Eye (tissue), 1 donor: ENCODE data around the gene KPNB1.
A peak's percentile ranks its signal among the peaks of the same experiment; 100 is the strongest.
"Not testable (repeated sequence)": the region's sequence is repeated elsewhere in the genome, so short reads cannot be mapped to it uniquely, and the experiment has no call there.

ENCODE experiments used
- DNase-seq: peaks from one replicate; pipeline ENCODE4 v3.0.0-alpha.2; 2015

The KPNB1 gene

GRCh38 chr17:47682727-47683126 is 33.0 kb downstream of the KPNB1 start:
- not testable (repeated sequence) for DNase-seq

DNA sequence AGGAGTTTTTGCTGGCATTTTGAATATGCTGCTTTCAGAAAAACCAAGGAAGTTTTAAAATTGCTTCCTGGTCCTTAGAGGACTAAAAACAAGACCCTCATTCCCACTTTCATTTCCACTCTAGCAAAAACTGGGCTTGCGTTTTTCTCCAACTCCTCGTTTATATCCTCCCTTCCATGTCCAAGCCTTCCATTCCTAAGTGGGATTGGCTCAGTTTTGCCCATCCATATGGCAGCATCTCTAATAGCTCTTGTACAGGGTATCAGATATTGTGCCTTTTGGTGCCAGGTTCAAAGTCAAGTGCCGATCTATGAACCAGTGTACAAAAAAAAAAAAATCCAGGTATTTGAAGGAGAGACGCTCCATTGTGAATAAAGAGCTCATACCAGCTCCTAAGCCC is 34.3 kb downstream of the KPNB1 start:
- DNase-seq = no peak

DNA sequence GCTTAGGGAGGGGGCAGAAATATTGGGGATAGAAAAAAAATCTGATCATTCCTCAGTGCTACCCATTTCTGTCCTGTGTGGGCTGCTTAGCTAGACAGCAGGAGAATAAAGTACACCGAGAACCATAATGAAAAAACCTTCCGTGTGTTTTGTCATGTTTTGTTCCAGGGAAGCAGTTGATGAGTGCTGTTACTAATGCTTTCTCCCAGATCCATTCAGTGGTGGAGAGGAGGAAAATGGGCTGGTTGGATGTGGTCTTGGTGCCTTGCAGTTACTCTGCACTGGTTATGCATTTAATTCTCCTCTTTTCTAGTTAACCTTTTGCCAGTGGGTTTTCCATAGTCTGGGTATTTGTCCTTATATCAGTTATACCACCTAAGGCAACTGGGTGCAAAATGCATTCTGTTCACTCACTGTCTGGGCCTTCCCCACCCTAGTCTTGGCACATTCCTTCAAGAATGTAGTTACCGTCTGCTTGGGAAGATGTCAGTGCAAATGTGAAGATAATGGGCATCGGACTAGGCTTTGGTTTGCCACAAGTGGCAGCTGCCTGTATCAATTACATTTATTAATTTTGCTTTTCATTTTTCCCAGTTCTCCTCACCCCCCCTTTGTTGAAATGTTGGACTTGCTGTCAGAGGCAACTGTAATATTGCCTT is 34.9 kb downstream of the KPNB1 start:
- DNase-seq = no peak

DNA sequence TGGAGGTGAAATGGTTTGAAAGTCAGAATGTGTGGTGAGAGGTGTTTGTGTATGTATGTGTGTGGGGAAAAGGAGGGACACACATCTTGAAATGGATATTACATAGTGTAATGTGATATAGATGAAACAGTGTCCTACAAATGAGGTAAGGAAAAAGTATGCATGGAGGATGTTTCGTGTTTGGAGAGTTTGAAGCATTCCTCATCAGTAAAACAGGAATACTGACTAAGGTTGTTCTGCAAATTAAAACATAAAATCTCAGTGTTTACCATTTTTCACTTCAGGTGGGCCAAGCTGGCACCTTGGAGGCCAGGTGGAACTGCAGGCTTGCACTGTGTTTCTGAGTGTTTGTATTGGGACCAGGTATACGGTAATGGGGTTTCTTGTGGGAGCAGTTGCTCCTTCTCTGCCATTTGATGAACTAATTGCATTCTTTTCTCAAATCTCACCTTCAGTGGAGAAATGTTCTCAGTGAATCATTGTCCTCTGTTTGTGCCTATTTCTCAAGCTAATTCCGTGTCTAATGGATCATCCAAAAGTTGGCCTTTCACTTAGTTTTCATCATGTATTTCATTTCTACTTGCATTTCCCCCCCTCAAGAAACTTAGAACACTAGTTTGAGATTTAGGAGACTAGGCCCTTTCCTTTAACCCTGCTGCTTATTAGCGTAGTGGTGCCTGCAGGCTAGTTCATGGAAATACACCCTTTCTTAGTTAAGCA is 36.0 kb downstream of the KPNB1 start:
- no peak for DNase-seq

GRCh38 chr17:47686276-47686635 is 36.5 kb downstream of the KPNB1 start:
- DNase-seq = no peak

GRCh38 chr17:47686664-47687327 is 37.1 kb downstream of the KPNB1 start:
- DNase-seq = no peak

- no peak for DNase-seq
Observed at GRCh38 chr17:47687328-47687690, 37.6 kb downstream of the KPNB1 start.

GRCh38 chr17:47687748-47688147 is 38.0 kb downstream of the KPNB1 start:
- DNase-seq = peak; percentile 61

DNA sequence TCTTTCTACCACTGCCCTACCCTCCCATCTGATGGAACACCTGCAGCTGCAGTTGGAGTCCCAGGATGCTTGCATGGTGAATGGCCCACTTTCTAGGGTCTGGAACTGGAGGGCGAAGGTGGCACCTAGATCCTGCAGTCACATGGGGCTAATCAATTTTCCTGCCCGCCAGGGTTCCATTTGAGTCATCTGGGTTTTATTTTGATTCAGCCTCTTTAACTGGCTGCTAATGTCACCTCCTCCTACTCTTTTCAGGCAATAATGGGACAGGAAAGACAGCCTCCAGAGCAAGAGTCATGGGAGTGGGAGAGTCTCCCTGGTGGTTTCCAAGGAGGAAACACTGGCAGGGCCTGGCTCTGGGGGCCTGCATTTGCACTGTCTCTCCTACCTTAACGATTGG is 40.4 kb downstream of the KPNB1 start:
- no peak for DNase-seq

DNA sequence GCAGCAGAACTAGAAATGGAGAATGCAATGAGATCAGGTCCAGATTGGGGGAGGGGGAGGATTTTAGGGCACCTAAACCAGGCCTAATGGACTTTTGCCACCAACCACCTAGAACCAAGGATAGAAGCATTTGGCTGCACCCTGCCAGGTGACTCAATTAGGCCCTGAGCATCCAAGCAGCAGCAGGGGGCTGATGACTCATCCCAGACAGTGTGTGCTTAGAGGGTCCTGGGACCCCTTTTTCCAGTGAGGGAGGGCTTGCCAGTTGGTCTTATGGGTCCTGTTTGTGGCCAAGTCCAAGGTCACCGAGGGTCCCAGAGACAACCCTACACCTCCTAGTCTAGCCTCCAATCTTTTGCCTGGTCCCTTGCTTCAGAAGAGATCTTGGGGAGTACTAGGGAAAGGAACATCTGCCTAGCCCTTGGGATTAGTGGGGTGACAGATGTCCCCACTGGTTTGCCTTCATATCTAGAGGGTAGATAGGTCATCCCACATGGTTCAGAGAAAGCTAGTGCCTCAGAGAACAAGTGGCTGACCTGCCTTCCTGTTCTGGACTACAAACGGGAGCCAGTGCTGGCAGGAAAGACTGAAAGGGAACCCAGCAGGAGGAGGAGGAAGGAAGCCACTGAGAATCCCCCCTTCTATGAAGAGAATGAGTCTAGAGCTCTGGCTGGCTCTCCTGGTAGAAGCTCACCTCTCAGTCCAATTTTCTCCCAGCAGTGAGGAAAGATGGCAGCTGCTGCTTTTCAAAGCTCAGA is 42.6 kb downstream of the KPNB1 start:
- no peak for DNase-seq

- DNase-seq = peak; percentile 60
Observed at GRCh38 chr17:47692895-47693730, 43.4 kb downstream of the KPNB1 start.

DNA sequence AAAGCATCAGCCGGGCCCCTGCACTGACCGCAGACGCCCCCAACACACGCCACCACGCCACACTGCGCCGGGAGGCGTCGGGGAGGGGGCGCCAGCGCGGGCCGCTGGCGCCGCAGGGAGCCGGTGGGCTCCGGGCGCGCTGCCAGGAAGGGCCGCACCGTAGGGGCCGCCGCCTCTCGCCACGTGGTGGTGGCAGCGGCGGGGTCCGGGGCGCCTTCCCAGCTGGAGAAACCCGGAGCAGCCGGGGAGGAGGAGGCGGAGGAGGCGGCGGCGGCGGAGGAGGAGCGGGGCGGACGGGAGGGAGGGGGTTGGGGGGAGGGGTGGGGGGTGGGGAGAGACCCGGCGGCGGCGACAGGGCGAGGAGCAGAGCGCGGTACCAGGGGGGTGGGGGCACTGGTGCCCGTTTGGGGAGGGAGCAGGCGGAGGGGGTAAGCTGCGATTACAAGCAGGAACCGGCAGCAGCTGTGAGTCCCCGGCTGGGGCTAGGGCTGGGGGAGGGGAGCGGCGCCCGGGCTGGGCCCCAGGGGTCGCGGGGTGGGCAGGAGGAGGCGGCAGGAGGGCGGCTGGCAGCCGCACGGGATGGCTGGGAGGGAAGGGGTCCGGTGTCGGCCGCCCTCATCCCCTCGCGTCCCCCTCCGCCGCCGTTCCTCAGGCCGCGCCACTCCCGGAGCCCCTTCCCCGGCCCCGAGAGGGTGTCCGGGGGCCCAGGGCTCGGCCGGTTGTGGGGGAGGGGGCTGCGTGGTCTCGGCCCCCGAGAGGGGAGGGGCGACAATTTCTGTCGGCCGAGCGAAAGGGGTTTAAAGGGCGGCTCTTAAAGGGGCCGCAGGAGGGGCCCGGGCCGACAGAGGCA is 44.2 kb downstream of the KPNB1 start, which contains the start of gene TBKBP1:
TBKBP1 (plus strand) TSS at position 431 of the 850 bp plus-strand sequence. CDS start 1,952 bp downstream, outside the sequence.
- peak; percentile 96 for DNase-seq

- peak; percentile 71 for DNase-seq
Observed at GRCh38 chr17:47694581-47695428, 45.1 kb downstream of the KPNB1 start.

GRCh38 chr17:47695429-47696376 is 46.0 kb downstream of the KPNB1 start:
- DNase-seq = peak; percentile 52

GRCh38 chr17:47696717-47697642 is 47.3 kb downstream of the KPNB1 start:
- DNase-seq = no peak

GRCh38 chr17:47697906-47698711 is 48.4 kb downstream of the KPNB1 start:
- no peak for DNase-seq
